ENCODE data around the gene FAM24A.
"Not testable (repeated sequence)": the region's sequence is repeated elsewhere in the genome, so short reads cannot be mapped to it uniquely, and the experiment has no call there.

The FAM24A gene

GRCh38 chr10:122910310-122910709 lies at the start of gene FAM24A:
Gene FAM24A, plus strand, starts transcription at chr10:122910610. Its CDS starts 1,025 bp downstream, at chr10:122911635.
- Histone ChIP-seq H3K4me1 (ENCODE audit: control insufficient read depth, insufficient read depth, low read length) (no peaks in the 10 kb centered on the region), H3K27me3 (ENCODE audit: control insufficient read depth, insufficient read depth, low read length) (no peaks in the 10 kb centered on the region), H3K9me3 (ENCODE audit: control insufficient read depth, insufficient read depth, low read length) (no peaks in the 10 kb centered on the region), H3K4me3 (ENCODE audit: low read depth, low read length) (no peak within 1 kb of the TSS), H3K36me3 (ENCODE audit: control insufficient read depth, insufficient read depth, low read length) (no peaks in the 10 kb centered on the region), H3K9ac (ENCODE audit: low read depth, low read length) (no peak within 1 kb of the TSS)

GRCh38 chr10:122861711-122862161 lies 48.7 kb upstream of the FAM24A start:
- H3K4me1 ChIP-seq (ENCODE audit: control insufficient read depth, insufficient read depth, low read length), result no peaks in the 10 kb centered on the region
- H3K27me3 ChIP-seq (ENCODE audit: control insufficient read depth, insufficient read depth, low read length), result no peaks in the 10 kb centered on the region
- no peak overlapping the region for H3K9ac ChIP-seq (ENCODE audit: low read depth, low read length)
- H3K36me3 ChIP-seq (ENCODE audit: control insufficient read depth, insufficient read depth, low read length), result no peaks in the 10 kb centered on the region
- H3K9me3 ChIP-seq (ENCODE audit: control insufficient read depth, insufficient read depth, low read length), result peaks cover 3% of the 10 kb centered on the region
- H3K4me3 ChIP-seq (ENCODE audit: low read depth, low read length), result no peak overlapping the region

DNA sequence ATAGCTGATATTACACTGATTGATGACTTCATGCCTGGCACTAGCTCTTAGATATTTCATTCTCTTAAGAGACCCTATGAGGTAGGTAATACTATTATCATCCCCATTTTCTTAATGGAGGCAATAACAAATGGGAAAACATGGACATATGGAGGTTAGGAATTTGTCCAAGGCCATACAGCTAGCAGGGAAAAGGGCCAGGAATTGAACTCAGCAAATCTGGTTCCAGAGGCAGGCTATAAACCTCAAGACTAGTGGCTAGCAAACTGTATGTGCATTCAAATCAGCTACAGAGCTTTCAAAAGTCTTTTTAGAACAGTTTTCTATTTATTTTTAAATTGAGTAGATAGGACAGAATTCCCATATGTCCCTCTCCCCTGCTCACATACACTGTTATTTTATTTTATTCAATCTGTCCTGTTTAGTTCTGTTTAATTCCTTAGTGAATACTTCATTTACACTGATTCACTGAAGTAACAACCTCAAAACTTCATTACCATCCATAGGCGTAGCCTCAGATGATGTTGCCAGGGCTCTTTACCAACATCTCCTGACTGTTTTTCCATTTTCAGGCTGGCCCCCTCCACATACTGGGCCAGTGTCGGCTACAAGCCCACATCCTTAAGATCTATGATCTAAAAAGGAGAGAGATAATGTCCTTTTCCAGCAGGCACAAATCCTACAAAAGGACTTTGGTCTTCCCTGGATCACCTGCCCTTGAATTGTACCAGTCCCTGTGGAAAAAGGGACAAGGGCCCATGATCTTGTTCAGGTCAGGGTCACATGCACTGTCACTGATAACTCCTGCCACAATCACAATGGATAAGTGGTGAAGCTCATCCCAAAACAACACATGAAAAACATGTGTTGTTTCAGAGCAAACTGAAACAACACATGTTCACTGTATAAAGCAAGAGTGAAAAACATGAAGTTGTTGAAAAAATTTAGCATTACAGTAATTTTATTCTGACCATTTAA lies 46.9 kb upstream of the FAM24A start:
- H3K4me3 ChIP-seq (ENCODE audit: low read depth, low read length), result no peak overlapping the region

DNA sequence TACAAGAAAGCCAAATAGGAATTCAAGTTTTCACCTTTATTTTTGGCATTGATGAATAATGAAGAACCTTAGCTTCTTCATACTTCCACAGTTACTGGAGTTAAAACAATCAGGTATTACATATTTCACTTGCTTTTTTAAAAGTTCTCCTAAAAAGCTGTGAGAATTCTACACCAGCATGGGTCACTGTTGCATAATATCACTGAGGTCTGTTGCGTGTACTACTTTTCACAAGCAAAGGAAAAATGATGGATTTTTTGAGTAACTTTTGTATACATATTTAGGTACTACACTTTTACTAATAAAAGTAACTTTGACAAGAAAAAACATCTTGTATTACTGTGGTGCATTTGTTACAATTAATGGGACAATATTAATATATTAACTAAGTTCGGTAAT lies 46.2 kb upstream of the FAM24A start:
- Histone ChIP-seq H3K27me3 (ENCODE audit: control insufficient read depth, insufficient read depth, low read length) (no peaks in the 10 kb centered on the region), H3K4me3 (ENCODE audit: low read depth, low read length) (no peak overlapping the region), H3K9ac (ENCODE audit: low read depth, low read length) (no peak overlapping the region), H3K9me3 (ENCODE audit: control insufficient read depth, insufficient read depth, low read length) (peaks cover 7% of the 10 kb centered on the region), H3K36me3 (ENCODE audit: control insufficient read depth, insufficient read depth, low read length) (no peaks in the 10 kb centered on the region), H3K4me1 (ENCODE audit: control insufficient read depth, insufficient read depth, low read length) (no peaks in the 10 kb centered on the region)

More for the DNA sequence above, 46.9 kb upstream of the FAM24A start:
- H3K9me3 ChIP-seq (ENCODE audit: control insufficient read depth, insufficient read depth, low read length), result peaks cover 7% of the 10 kb centered on the region
- no peak overlapping the region for H3K9ac ChIP-seq (ENCODE audit: low read depth, low read length)
- no peaks in the 10 kb centered on the region for H3K27me3 ChIP-seq (ENCODE audit: control insufficient read depth, insufficient read depth, low read length)
- no peaks in the 10 kb centered on the region for H3K36me3 ChIP-seq (ENCODE audit: control insufficient read depth, insufficient read depth, low read length)
- no peaks in the 10 kb centered on the region for H3K4me1 ChIP-seq (ENCODE audit: control insufficient read depth, insufficient read depth, low read length)

DNA sequence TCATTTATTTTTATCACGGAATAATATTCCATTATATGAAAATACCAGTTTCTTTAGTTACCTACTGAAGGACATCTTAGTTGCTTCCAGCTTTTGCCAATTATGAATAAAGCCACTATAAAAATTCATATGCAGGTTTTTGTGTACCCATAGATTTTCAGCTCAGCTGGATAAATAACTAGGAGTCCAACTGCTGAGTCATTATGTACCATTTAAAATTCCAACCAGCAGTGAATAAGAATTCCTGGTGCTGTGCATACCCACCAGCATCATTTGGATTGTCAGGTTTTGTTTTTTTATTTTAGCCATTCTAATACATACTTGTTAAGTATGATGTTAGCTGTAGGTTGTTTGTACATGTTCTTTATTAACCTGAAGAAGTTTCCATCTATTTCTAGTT lies 45.5 kb upstream of the FAM24A start:
- Histone ChIP-seq H3K9me3 (ENCODE audit: control insufficient read depth, insufficient read depth, low read length) (peaks cover 7% of the 10 kb centered on the region), H3K27me3 (ENCODE audit: control insufficient read depth, insufficient read depth, low read length) (no peaks in the 10 kb centered on the region), H3K4me1 (ENCODE audit: control insufficient read depth, insufficient read depth, low read length) (no peaks in the 10 kb centered on the region), H3K9ac (ENCODE audit: low read depth, low read length) (no peak overlapping the region), H3K36me3 (ENCODE audit: control insufficient read depth, insufficient read depth, low read length) (no peaks in the 10 kb centered on the region), H3K4me3 (ENCODE audit: low read depth, low read length) (no peak overlapping the region)

DNA sequence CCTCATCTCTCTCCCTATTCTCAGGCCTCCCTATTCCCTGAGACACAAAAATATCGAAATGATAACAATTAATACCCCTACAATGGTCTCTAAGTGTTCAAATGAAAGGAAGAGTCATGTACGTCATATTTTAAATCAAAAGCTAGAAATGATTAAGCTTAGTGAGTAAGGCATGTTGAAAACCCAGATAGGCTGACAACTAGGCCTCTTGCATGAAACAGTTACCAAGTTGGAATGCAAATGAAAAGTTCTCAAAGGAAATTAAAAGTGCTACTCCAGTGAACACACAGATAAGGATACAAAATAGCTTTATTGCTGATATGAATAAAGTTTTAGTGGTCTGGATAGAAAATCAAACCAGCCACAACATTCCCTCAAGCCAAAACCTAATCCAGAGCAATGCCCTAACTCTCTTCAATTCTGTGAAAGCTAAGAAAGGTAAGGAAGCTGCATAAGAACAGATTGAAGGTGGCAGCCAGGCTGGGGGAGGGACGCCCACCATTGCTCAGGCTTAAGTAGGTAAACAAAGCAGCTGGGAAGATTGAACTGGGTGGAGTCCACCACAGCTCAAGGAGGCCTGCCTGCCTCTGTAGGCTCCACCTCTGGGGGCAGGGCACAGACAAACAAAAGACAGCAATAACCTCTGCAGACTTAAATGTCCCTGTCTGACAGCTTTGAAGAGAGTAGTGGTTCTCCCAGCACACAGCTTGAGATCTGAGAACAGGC lies 43.5 kb upstream of the FAM24A start:
- not testable (repeated sequence) for H3K4me1 ChIP-seq (ENCODE audit: control insufficient read depth, insufficient read depth, low read length); H3K9ac ChIP-seq (ENCODE audit: low read depth, low read length); H3K27me3 ChIP-seq (ENCODE audit: control insufficient read depth, insufficient read depth, low read length); H3K9me3 ChIP-seq (ENCODE audit: control insufficient read depth, insufficient read depth, low read length); H3K4me3 ChIP-seq (ENCODE audit: low read depth, low read length); H3K36me3 ChIP-seq (ENCODE audit: control insufficient read depth, insufficient read depth, low read length)

- H3K9me3 ChIP-seq (ENCODE audit: control insufficient read depth, insufficient read depth, low read length); H3K27me3 ChIP-seq (ENCODE audit: control insufficient read depth, insufficient read depth, low read length): not testable (repeated sequence)
Measured at GRCh38 chr10:122868768-122869167, 41.6 kb upstream of the FAM24A start.

DNA sequence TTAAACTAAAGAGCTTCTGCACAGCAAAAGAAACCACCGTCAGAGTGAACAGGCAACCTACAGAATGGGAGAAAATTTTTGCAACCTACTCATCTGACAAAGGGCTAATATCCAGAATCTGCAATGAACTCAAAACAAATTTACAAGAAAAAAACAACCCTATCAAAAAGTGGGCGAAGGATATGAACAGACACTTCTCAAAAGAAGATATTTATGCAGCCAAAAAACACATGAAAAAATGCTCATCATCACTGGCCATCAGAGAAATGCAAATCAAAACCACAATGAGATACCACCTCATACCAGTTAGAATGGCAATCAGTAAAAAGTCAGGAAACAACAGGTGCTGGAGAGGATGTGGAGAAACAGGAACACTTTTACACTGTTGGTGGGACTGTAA lies 38.5 kb upstream of the FAM24A start:
- not testable (repeated sequence) for H3K4me3 ChIP-seq (ENCODE audit: low read depth, low read length); H3K36me3 ChIP-seq (ENCODE audit: control insufficient read depth, insufficient read depth, low read length); H3K27me3 ChIP-seq (ENCODE audit: control insufficient read depth, insufficient read depth, low read length); H3K9me3 ChIP-seq (ENCODE audit: control insufficient read depth, insufficient read depth, low read length); H3K9ac ChIP-seq (ENCODE audit: low read depth, low read length)
- peaks cover 32% of the 10 kb centered on the region for H3K4me1 ChIP-seq (ENCODE audit: control insufficient read depth, insufficient read depth, low read length)

More at GRCh38 chr10:122868768-122869167, 41.6 kb upstream of the FAM24A start:
- not testable (repeated sequence) for H3K4me1 ChIP-seq (ENCODE audit: control insufficient read depth, insufficient read depth, low read length); H3K9ac ChIP-seq (ENCODE audit: low read depth, low read length); H3K36me3 ChIP-seq (ENCODE audit: control insufficient read depth, insufficient read depth, low read length); H3K4me3 ChIP-seq (ENCODE audit: low read depth, low read length)

DNA sequence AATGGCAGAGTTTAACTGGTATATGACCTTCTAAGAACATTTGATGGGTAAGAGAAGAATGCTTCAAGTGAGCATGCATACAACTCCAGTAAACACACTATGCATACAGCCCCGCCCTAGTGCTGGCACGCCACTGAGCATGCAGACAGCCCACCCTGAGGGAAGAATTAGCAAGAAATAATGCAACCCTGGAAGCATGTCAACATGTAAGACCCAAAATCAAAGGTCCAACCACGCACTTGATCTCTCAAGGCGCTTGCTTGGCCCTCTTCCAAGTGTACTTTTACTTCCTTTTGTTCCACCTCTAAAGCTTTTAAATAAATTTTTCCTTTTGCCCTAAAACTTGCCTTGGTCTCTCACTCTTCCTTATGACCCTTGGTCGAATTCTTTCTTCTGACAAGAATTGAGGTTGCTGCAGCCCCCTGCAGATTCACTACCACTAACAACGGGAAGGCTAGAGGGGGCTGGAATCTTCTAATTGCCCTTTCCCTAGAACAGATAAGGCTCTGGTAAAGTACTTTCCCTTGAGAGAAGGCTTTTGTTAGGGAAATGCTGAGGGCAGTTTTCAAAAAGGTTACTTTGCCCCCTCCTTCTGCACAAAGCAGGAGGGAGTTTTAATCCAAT lies 34.5 kb upstream of the FAM24A start:
- peaks cover 41% of the 10 kb centered on the region for H3K4me1 ChIP-seq (ENCODE audit: control insufficient read depth, insufficient read depth, low read length)

GRCh38 chr10:122876467-122876855 lies 33.9 kb upstream of the FAM24A start:
- peaks cover 16% of the 10 kb centered on the region for H3K27me3 ChIP-seq (ENCODE audit: control insufficient read depth, insufficient read depth, low read length)
- H3K9ac ChIP-seq (ENCODE audit: low read depth, low read length), result no peak overlapping the region
- H3K4me3 ChIP-seq (ENCODE audit: low read depth, low read length), result peak overlapping the region; percentile 3
- no peaks in the 10 kb centered on the region for H3K36me3 ChIP-seq (ENCODE audit: control insufficient read depth, insufficient read depth, low read length)
- H3K4me1 ChIP-seq (ENCODE audit: control insufficient read depth, insufficient read depth, low read length), result peaks cover 41% of the 10 kb centered on the region
- no peaks in the 10 kb centered on the region for H3K9me3 ChIP-seq (ENCODE audit: control insufficient read depth, insufficient read depth, low read length)

More for the DNA sequence above, 34.5 kb upstream of the FAM24A start:
- H3K4me3 ChIP-seq (ENCODE audit: low read depth, low read length), result peak overlapping the region; percentile 20
- H3K9me3 ChIP-seq (ENCODE audit: control insufficient read depth, insufficient read depth, low read length), result no peaks in the 10 kb centered on the region
- no peaks in the 10 kb centered on the region for H3K36me3 ChIP-seq (ENCODE audit: control insufficient read depth, insufficient read depth, low read length)
- no peak overlapping the region for H3K9ac ChIP-seq (ENCODE audit: low read depth, low read length)
- H3K27me3 ChIP-seq (ENCODE audit: control insufficient read depth, insufficient read depth, low read length), result peaks cover 15% of the 10 kb centered on the region

DNA sequence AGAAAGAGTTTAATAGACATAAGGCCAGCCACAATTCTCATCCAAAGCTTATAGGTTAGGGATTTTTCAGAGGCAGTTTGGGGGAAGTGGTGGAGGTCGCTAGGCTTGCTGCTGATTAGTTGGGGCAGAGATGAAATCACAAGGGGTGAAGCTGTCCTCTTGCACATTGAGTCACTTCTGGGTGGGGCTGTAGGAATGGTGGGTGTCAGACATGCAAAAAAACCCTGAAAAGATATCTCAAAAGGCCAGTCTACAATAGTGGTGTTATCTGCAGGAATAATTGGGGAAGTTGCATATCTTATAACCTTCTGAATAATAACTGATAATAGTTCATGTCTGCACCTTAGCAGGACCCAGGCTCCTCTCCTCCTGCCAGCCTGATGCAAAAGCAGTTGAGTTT lies 33.1 kb upstream of the FAM24A start:
- H3K4me3 ChIP-seq (ENCODE audit: low read depth, low read length), result peak overlapping the region; percentile 16
- peaks cover 41% of the 10 kb centered on the region for H3K4me1 ChIP-seq (ENCODE audit: control insufficient read depth, insufficient read depth, low read length)
- H3K27me3 ChIP-seq (ENCODE audit: control insufficient read depth, insufficient read depth, low read length), result peaks cover 16% of the 10 kb centered on the region
- H3K36me3 ChIP-seq (ENCODE audit: control insufficient read depth, insufficient read depth, low read length), result no peaks in the 10 kb centered on the region
- H3K9me3 ChIP-seq (ENCODE audit: control insufficient read depth, insufficient read depth, low read length), result no peaks in the 10 kb centered on the region
- no peak overlapping the region for H3K9ac ChIP-seq (ENCODE audit: low read depth, low read length)

Measured in iPS-15b (cell line).